ENCODE results near the gene ATL2. TPM values are rescaled to one million over a fixed set of nuclear protein-coding genes. Genes with fewer than 3 reads are reported as not detected.
"Not testable (repeated sequence)": the region's sequence is repeated elsewhere in the genome, so short reads cannot be mapped to it uniquely, and the experiment has no call there.

The ATL2 gene
- total RNA-seq, 1 donor from 2014 or later: 75.3 TPM

DNA sequence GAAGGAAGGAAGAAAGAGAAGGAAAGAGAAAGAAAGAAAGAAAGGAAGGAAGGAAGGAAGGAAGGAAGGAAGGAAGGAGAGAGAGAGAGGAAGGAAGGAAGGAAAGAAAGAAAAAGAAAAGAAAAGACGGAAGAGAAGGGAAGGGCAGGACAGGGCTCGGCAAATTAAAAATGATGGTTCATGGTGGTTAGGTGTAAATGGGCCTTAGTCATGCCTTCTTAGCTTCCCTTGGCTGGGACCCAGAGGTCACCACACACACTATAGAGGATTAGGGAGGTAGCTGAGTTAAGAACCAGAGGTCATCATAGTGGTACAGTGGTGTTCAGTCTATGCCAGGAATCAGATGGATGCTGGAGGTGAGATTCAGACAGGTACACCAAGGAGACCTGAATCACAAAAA is 9.3 kb upstream of the ATL2 start:
- DNase-seq (ENCODE audit: low spot score in 2 of 2, unreplicated experiment in 2 of 2): no peak
- no peak overlapping the region for H3K4me3 Mint-ChIP-seq
- no peaks in the 10 kb centered on the region for H3K27me3 Mint-ChIP-seq (ENCODE audit: low read depth)
- H3K27ac Mint-ChIP-seq: no peak overlapping the region
- TF ChIP-seq, protein P1, sequence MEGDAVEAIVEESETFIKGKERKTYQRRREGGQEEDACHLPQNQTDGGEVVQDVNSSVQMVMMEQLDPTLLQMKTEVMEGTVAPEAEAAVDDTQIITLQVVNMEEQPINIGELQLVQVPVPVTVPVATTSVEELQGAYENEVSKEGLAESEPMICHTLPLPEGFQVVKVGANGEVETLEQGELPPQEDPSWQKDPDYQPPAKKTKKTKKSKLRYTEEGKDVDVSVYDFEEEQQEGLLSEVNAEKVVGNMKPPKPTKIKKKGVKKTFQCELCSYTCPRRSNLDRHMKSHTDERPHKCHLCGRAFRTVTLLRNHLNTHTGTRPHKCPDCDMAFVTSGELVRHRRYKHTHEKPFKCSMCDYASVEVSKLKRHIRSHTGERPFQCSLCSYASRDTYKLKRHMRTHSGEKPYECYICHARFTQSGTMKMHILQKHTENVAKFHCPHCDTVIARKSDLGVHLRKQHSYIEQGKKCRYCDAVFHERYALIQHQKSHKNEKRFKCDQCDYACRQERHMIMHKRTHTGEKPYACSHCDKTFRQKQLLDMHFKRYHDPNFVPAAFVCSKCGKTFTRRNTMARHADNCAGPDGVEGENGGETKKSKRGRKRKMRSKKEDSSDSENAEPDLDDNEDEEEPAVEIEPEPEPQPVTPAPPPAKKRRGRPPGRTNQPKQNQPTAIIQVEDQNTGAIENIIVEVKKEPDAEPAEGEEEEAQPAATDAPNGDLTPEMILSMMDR (IDR thresholded peaks at IDR 0.05; ENCODE audit: unreplicated experiment): no peak
- no peaks in the 10 kb centered on the region for H3K9me3 Mint-ChIP-seq
- H3K36me3 Mint-ChIP-seq: no peaks in the 10 kb centered on the region
- H3K4me1 Mint-ChIP-seq: peaks cover 42% of the 10 kb centered on the region

DNA sequence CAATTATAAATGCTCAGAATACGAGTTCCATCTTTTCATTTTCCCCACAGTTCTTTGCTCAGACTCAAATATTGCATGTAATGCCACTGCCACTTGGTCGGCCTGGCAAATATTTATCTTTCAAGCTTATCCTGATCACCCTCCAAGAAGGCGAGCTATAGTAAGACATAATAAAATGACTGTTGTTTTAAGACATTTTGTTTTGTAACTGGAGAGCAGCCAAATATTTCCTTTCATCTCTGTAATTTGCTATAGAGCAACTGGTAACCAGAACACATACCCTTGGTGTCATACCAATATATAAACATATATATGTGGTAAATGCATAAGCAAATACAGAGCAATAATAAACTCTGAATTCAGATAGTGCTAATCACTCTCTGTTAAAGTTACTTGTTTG is 7.3 kb upstream of the ATL2 start:
- Mint-ChIP-seq H3K9me3 (no peaks in the 10 kb centered on the region), H3K4me1 (peaks cover 47% of the 10 kb centered on the region), H3K27me3 (ENCODE audit: low read depth) (no peaks in the 10 kb centered on the region), H3K27ac (peak overlapping the region; percentile 79), H3K36me3 (no peaks in the 10 kb centered on the region), H3K4me3 (no peak overlapping the region)
- TF ChIP-seq, protein P1 (IDR thresholded peaks at IDR 0.05; ENCODE audit: unreplicated experiment): no peak
- DNase-seq (ENCODE audit: low spot score in 2 of 2, unreplicated experiment in 2 of 2): no peak

DNA sequence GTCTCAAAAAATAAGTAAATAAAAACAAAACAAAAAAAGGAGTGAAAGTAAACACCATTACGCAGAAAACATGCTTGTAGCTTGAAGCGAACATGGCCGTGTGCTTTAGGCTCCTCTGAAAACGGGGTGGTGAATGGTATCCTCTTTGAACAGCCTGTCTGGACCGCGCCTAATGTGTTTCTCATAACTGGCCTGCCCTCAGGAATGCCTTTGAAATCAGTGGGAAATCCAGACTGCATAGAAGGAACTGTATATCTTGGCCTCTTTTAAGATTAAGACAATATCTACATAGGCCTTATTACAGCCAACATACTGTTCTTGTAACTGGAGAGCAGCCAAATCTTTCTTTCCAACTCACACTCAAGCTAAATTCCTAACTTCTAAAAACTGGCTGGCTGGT is 6.7 kb upstream of the ATL2 start:
- H3K9me3 Mint-ChIP-seq; DNase-seq (ENCODE audit: low spot score in 2 of 2, unreplicated experiment in 2 of 2); H3K27me3 Mint-ChIP-seq (ENCODE audit: low read depth); H3K4me3 Mint-ChIP-seq; H3K36me3 Mint-ChIP-seq: not testable (repeated sequence)
- H3K4me1 Mint-ChIP-seq: peaks cover 47% of the 10 kb centered on the region
- peak overlapping the region; percentile 79 for H3K27ac Mint-ChIP-seq

DNA sequence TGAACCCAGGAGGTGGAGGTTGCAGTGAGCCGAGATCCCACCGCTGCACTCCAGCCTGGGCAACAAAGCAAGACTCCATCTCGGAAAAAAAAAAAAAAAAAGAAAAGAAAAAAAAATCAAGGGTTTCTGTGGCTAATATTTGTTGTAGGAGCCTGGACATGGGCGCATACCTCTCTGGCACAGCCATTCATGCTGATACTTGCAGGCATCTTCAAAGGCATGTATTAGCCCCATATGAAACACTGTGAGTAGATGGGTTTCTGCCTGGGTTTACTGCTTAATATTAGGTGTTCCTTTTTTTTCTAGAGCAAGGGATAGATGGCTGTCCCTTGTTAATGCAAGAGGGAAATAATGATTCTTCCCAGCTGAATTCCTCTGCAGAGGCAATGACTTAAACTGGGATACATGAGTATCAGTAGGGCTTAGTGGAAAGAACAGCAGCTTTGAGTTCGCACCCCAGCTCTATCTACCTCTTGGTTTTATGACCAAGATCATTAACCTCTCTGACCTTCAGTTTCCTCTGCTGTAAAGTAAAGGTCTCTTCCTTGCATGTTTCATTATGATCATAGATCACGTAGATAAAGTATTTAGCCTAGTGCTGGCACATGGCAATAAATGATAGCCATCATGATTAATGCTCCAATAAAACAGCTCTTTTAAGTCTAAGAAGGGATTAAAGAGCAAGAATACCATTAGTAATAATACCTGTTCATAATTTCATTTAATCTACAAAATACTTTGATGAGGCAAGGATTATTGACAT is 4.5 kb upstream of the ATL2 start:
- TF ChIP-seq, protein P1 (IDR thresholded peaks at IDR 0.05; ENCODE audit: unreplicated experiment): no peak
- peak overlapping the region; percentile 36 for H3K27ac Mint-ChIP-seq
- no peak overlapping the region for H3K4me3 Mint-ChIP-seq

DNA sequence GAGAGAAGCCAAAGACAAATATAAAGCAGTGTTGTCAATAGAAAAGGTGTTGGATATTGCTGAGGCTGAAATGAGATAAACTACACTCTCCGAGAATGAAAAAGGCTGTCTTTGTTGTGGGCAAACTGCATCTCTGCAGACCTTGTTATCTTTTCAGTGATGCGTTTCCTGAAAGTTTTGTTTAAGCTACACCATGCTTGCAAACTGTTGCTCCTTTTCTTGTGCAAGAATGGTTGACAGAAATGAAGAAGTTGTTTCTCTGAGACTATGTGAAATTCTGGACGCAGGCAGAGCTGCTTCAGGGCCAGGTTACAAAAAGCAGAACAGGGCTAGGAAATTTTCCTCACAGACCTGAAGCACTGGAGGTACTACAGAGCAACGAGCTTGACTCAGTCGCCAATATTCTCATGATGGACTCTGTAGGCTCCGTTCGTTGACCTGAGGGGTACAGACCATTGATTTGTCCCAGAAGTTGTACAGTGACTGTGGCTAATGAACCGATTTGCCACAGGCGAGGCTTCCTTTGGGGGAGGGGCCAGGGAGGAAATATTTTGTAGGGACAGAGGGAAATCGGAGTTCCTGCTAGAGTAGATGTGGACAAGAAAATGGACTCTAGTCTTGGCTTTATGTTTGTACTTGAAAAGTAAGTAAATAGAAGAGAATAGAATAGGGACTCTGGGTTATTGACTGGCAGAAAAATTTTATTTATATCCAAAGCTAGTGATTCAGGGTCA is 3.5 kb upstream of the ATL2 start:
- H3K9me3 Mint-ChIP-seq: no peaks in the 10 kb centered on the region
- H3K27ac Mint-ChIP-seq: peak overlapping the region; percentile 70
- no peak for DNase-seq (ENCODE audit: low spot score in 2 of 2, unreplicated experiment in 2 of 2)
- H3K36me3 Mint-ChIP-seq: no peaks in the 10 kb centered on the region
- H3K4me3 Mint-ChIP-seq: no peak overlapping the region
- TF ChIP-seq, protein P1 (IDR thresholded peaks at IDR 0.05; ENCODE audit: unreplicated experiment): no peak
- no peaks in the 10 kb centered on the region for H3K27me3 Mint-ChIP-seq (ENCODE audit: low read depth)
- H3K4me1 Mint-ChIP-seq: peaks cover 60% of the 10 kb centered on the region

More for the DNA sequence above, 4.5 kb upstream of the ATL2 start:
- Mint-ChIP-seq H3K9me3 (no peaks in the 10 kb centered on the region), H3K4me1 (peaks cover 56% of the 10 kb centered on the region), H3K36me3 (no peaks in the 10 kb centered on the region), H3K27me3 (ENCODE audit: low read depth) (no peaks in the 10 kb centered on the region)
- DNase-seq (ENCODE audit: low spot score in 2 of 2, unreplicated experiment in 2 of 2): no peak
